K562 (cell line): ENCODE results near the gene SMS. TPM values are rescaled to one million over a fixed set of nuclear protein-coding genes. Genes with fewer than 3 reads are reported as not detected.

Experiments used
- ATAC-seq: fragments of 200-7000 bp; cut with Tn5 transposase; 3 replicates; pipeline ENCODE4 v1.9.1; 2020; ENCODE audit warnings: moderate library complexity
- BruUV-seq: library from RNA; stranded (reverse); fragments of 400-500 nt; replicated peaks from 2 replicates; lab custom pipeline; 2021; lab: Mats Ljungman, UMichigan
- CTCF ChIA-PET: fragments of 300-600 bp; formaldehyde crosslinking; extraction: SDS; loops from one replicate; lab custom pipeline; 2021; ENCODE audit warnings: low intra/inter-chr PET ratio; lab: Yijun Ruan, JAX
- POLR2A ChIA-PET: fragments of 300-600, 350-650 bp; sonication (Branson Sonifier 250); formaldehyde crosslinking; extraction: SDS; loops from one replicate; lab custom pipeline; 2021; ENCODE audit warnings: antibody characterized with exemption, inconsistent platforms; lab: Yijun Ruan, JAX
- DNase-seq, 4 experiments: peaks; one replicate each; pipeline versions ENCODE4 v3.0.0 to v3.0.0-alpha.2; 2011 to 2018; ENCODE audit warnings: low spot score in 3 of 4, mixed read lengths in 3 of 4; ENCODE audit errors: extremely low read depth in 1 of 4
- FAIRE-seq: peaks from 2 replicates; lab custom pipeline; 2011; peaks lifted over from hg19 to GRCh38; lab: Jason Lieb, UNC
- H2AFZ ChIP-seq: 2 replicates; pipeline ENCODE4 v1.6.0; 2011; ENCODE audit warnings: low read depth, low read length, control low read depth, inconsistent platforms
- H3K27ac ChIP-seq: fragments of 200-600 bp; 3 replicates; pipeline ENCODE4 v1.8.0; 2011; ENCODE audit warnings: low read depth, mild to moderate bottlenecking, control low read depth, inconsistent platforms, low read length, moderate library complexity, mixed read lengths; ENCODE audit errors: extremely low read depth
- H3K27me3 ChIP-seq, 2 experiments: fragments of 300-600 bp in 1 of 2; 2 replicates in 1 of 2; 3 replicates in 1 of 2; pipeline versions ENCODE4 v1.6.0 to v1.8.0; 2011; ENCODE audit warnings: inconsistent platforms in 2 of 2, low read length in 2 of 2, mild to moderate bottlenecking in 1 of 2, mixed read lengths in 1 of 2, moderate library complexity in 1 of 2; ENCODE audit not compliant: control insufficient read depth in 2 of 2, insufficient read depth in 2 of 2
- H3K36me3 ChIP-seq: fragments of 300-600 bp; 3 replicates; pipeline ENCODE4 v1.8.0; 2011; ENCODE audit warnings: mild to moderate bottlenecking, low read length, inconsistent platforms; ENCODE audit not compliant: control insufficient read depth, insufficient read depth
- H3K4me1 ChIP-seq, 2 experiments: fragments of 200-600 bp in 1 of 2; replicated peaks in 1 of 2; 2 replicates in 1 of 2; 3 replicates in 1 of 2; pipeline versions ENCODE4 v1.5.1 to v1.8.0; 2011; ENCODE audit warnings: inconsistent platforms in 2 of 2, low read length in 2 of 2, mild to moderate bottlenecking in 1 of 2, mixed read lengths in 1 of 2, moderate library complexity in 1 of 2; ENCODE audit not compliant: control insufficient read depth in 2 of 2, insufficient read depth in 2 of 2
- H3K4me2 ChIP-seq: 2 replicates; pipeline ENCODE4 v1.6.1; 2011; ENCODE audit warnings: low read length, control low read depth, inconsistent platforms, mixed read lengths; ENCODE audit not compliant: insufficient read depth
- H3K4me3 ChIP-seq: fragments of 200-600 bp; sonication (generic), shearing (Covaris generic); 2 replicates; pipeline ENCODE4 v1.5.1; 2016; ENCODE audit warnings: control low read depth, inconsistent platforms
- H3K79me2 ChIP-seq: fragments of 200-600 bp; 3 replicates; pipeline ENCODE4 v1.8.0; 2011; ENCODE audit warnings: low read length, inconsistent platforms; ENCODE audit not compliant: control insufficient read depth, insufficient read depth
- H3K9ac ChIP-seq, 2 experiments: 2 replicates each; pipeline versions ENCODE4 v1.6.0 to v1.6.1; 2011; ENCODE audit warnings: low read depth in 2 of 2, low read length in 2 of 2, control low read depth in 1 of 2, inconsistent platforms in 1 of 2, mild to moderate bottlenecking in 1 of 2, mixed read lengths in 1 of 2; ENCODE audit not compliant: insufficient read depth in 1 of 2
- H3K9me1 ChIP-seq: one replicate; pipeline ENCODE4 v1.6.0; 2011; ENCODE audit warnings: inconsistent platforms, mild to moderate bottlenecking, low read length, moderate library complexity; ENCODE audit not compliant: control insufficient read depth, insufficient read depth
- H3K9me3 ChIP-seq: replicated peaks from 2 replicates; pipeline ENCODE4 v1.5.1; 2011; ENCODE audit warnings: low read depth, low read length, inconsistent platforms; ENCODE audit not compliant: control insufficient read depth, insufficient read depth
- H4K20me1 ChIP-seq: replicated peaks from 2 replicates; pipeline ENCODE4 v1.6.1; 2011; ENCODE audit warnings: low read length, inconsistent platforms, mixed read lengths; ENCODE audit not compliant: control insufficient read depth, insufficient read depth
- ETS2 ChIP-seq: IDR thresholded peaks from 2 replicates; pipeline ENCODE4 v1.6.1; 2016; ENCODE audit warnings: borderline replicate concordance, missing genetic modification characterization, mild to moderate bottlenecking, moderate library complexity, missing compliant biosample characterization; ENCODE audit not compliant: poor library complexity, severe bottlenecking
- NBN ChIP-seq: fragments of 450-650 bp; IDR thresholded peaks from 2 replicates; pipeline ENCODE4 v1.6.1; 2016; ENCODE audit warnings: low read depth, mild to moderate bottlenecking
- NFYB ChIP-seq: IDR thresholded peaks from 2 replicates; pipeline ENCODE4 v1.6.1; 2011; ENCODE audit warnings: mild to moderate bottlenecking, moderate library complexity; ENCODE audit not compliant: insufficient read length; ENCODE audit errors: extremely low read depth
- RBM25 ChIP-seq: fragments of 200-400 bp; formaldehyde crosslinking; IDR thresholded peaks from 2 replicates; pipeline ENCODE4 v1.6.1; 2018; ENCODE audit warnings: low read length, low read depth, moderate library complexity; ENCODE audit not compliant: severe bottlenecking
- RFX5 ChIP-seq: IDR thresholded peaks from 2 replicates; pipeline ENCODE4 v1.6.1; 2011; ENCODE audit warnings: low read depth, mild to moderate bottlenecking, improper control_type of control experiment, low read length
- SMARCC2 ChIP-seq: fragments of 450-650 bp; IDR thresholded peaks from 2 replicates; pipeline ENCODE4 v1.6.1; 2017; ENCODE audit warnings: antibody characterized with exemption, moderate library complexity, mild to moderate bottlenecking, low read depth
- WHSC1 ChIP-seq: IDR thresholded peaks from one replicate; pipeline ENCODE4 v1.6.1; 2012; ENCODE audit warnings: low read length, control low read depth, inconsistent platforms
- ZNF224 ChIP-seq: sonication (generic); formaldehyde crosslinking; IDR thresholded peaks from 2 replicates; pipeline ENCODE4 v1.8.0; 2022; ENCODE audit warnings: mild to moderate bottlenecking, missing genetic modification reagents
- ZNF3 ChIP-seq: fragments of 250-450 bp; sonication (Bioruptor Pico); IDR thresholded peaks from 2 replicates; pipeline ENCODE4 v1.5.0; 2021; ENCODE audit warnings: mild to moderate bottlenecking, moderate library complexity
- ZNF668 ChIP-seq: fragments of 250-450 bp; sonication (Bioruptor Pico); IDR thresholded peaks from 2 replicates; pipeline ENCODE4 v1.8.0; 2022; ENCODE audit warnings: mild to moderate bottlenecking, inconsistent platforms
- WGBS: fragments of 100-300 bp; shearing (Covaris generic); methylation state at CpG from one replicate; pipeline ENCODE4 v1.1.6; 2016; ENCODE audit warnings: low coverage, mixed read lengths; ENCODE audit not compliant: insufficient coverage; ENCODE audit errors: missing lambda C conversion rate; 5-methylcytosine and 5-hydroxymethylcytosine counted together
- in situ Hi-C: fragments of 300-500 bp; cut with MboI; formaldehyde crosslinking; loops from 4 replicates; pipeline ENCODE4 v1.15.0; 2018; ENCODE audit warnings: inconsistent platforms, mixed read lengths
- intact Hi-C: fragments of 100-400 bp; cut with micrococcal nuclease; formaldehyde crosslinking; loops from 2 replicates; pipeline ENCODE4 v1.14.2; 2022
- polyA plus RNA-seq, 8 experiments: library from polyadenylated mRNA; depleted of rRNA in 4 of 8; stranded (reverse) in 5 of 8; unstranded in 3 of 8; fragments of >200 nt; fragmentation: Nextera tagmentation in 2 of 8; fragmentation: Illumina TruSeq in 1 of 8; extraction: Ambion mirVana in 2 of 8; extraction: Trizol in 1 of 8; gene quantifications; 2 replicates each; pipeline versions ENCODE4 v1.2.1 to v1.2.3, GENCODE V29; 2011 to 2014; ENCODE audit warnings: inconsistent platforms in 1 of 8, missing spikeins in 1 of 8
- total RNA-seq, 7 experiments: library from RNA; depleted of rRNA in 6 of 7; stranded (reverse); fragments of >200 nt in 6 of 7; fragmentation: Illumina TruSeq in 2 of 7; extraction: Trizol in 2 of 7; gene quantifications; 2 replicates each; pipeline versions ENCODE4 v1.2.1 to v1.2.3, GENCODE V29; 2011 to 2021; ENCODE audit warnings: low replicate concordance in 1 of 7
- TF ChIP-seq, protein P1 (sequence below): fragments of 450-650 bp; formaldehyde crosslinking; IDR thresholded peaks from 2 replicates; pipeline ENCODE4 v1.4.0; 2022; ENCODE audit warnings: mild to moderate bottlenecking, moderate library complexity
- TF ChIP-seq, protein P2 (sequence below): fragments of 250-450 bp; sonication (Bioruptor Pico); IDR thresholded peaks from 2 replicates; pipeline ENCODE4 v1.5.0; 2020; ENCODE audit warnings: mild to moderate bottlenecking, borderline replicate concordance
- TF ChIP-seq, protein P3 (sequence below): IDR thresholded peaks from 2 replicates; pipeline ENCODE4 v1.6.1; 2011; ENCODE audit not compliant: insufficient read length; ENCODE audit errors: extremely low read depth

SMS gene
- total and polyA plus RNA-seq, 9 of the 15 experiments (the other 6 are each of a cell fraction or from before 2014, with no cell fraction given): 71.1 to 193 (median 152) TPM

- TF ChIP-seq NBN (no peak), ZNF224 (no peak), RFX5 (no peak), WHSC1 (no peak), ETS2 (tag) (no peak), NFYB (no peak), RBM25 (no peak), ZNF3 (no peak), ZNF668 (CRISPR knock-in tag) (no peak), SMARCC2 (no peak)
- TF ChIP-seq, protein P1, sequence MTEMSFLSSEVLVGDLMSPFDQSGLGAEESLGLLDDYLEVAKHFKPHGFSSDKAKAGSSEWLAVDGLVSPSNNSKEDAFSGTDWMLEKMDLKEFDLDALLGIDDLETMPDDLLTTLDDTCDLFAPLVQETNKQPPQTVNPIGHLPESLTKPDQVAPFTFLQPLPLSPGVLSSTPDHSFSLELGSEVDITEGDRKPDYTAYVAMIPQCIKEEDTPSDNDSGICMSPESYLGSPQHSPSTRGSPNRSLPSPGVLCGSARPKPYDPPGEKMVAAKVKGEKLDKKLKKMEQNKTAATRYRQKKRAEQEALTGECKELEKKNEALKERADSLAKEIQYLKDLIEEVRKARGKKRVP (CRISPR knock-in tag): no peak
- TF ChIP-seq, protein P2, sequence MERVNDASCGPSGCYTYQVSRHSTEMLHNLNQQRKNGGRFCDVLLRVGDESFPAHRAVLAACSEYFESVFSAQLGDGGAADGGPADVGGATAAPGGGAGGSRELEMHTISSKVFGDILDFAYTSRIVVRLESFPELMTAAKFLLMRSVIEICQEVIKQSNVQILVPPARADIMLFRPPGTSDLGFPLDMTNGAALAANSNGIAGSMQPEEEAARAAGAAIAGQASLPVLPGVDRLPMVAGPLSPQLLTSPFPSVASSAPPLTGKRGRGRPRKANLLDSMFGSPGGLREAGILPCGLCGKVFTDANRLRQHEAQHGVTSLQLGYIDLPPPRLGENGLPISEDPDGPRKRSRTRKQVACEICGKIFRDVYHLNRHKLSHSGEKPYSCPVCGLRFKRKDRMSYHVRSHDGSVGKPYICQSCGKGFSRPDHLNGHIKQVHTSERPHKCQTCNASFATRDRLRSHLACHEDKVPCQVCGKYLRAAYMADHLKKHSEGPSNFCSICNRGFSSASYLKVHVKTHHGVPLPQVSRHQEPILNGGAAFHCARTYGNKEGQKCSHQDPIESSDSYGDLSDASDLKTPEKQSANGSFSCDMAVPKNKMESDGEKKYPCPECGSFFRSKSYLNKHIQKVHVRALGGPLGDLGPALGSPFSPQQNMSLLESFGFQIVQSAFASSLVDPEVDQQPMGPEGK (CRISPR knock-in tag): no peak
- TF ChIP-seq, protein P3, sequence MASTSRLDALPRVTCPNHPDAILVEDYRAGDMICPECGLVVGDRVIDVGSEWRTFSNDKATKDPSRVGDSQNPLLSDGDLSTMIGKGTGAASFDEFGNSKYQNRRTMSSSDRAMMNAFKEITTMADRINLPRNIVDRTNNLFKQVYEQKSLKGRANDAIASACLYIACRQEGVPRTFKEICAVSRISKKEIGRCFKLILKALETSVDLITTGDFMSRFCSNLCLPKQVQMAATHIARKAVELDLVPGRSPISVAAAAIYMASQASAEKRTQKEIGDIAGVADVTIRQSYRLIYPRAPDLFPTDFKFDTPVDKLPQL: no peak
- no peaks in the 10 kb centered on the region for H3K4me1 ChIP-seq
- no peak overlapping the region for H3K27ac ChIP-seq
- BruUV-seq: no TSS peak
- H4K20me1 ChIP-seq: no peaks in the 10 kb centered on the region
- in situ Hi-C loops: no loop called here
- no peaks in the 10 kb centered on the region for H3K79me2 ChIP-seq
- 5% methylated on average over 8 of the region's 9 CpGs for WGBS
- ChIA-PET POLR2A (no interaction called here), CTCF (no interaction called here)
- FAIRE-seq: no peak
- intact Hi-C loops: no loop called here
- no peaks in the 10 kb centered on the region for H3K9me3 ChIP-seq
- no peak for DNase-seq
- ATAC-seq: no peak
- no peak overlapping the region for H3K4me3 ChIP-seq
- H3K36me3 ChIP-seq: no peaks in the 10 kb centered on the region
- no peaks in the 10 kb centered on the region for H3K9me1 ChIP-seq
- H3K9ac ChIP-seq: no peak overlapping the region
- no peak overlapping the region for H3K4me2 ChIP-seq
- no peak overlapping the region for H2AFZ ChIP-seq
- H3K27me3 ChIP-seq: no peaks in the 10 kb centered on the region
These were observed 74.7 kb downstream of the SMS start for GRCh38 chrX:22015139-22015750.
